ENCODE results near the gene TSHZ3. TPM values are rescaled to one million over a fixed set of nuclear protein-coding genes. Genes with fewer than 3 reads are reported as not detected.

Gene TSHZ3
- total RNA-seq, 1 experiment from 2014 or later, result 9.9 TPM

DNA sequence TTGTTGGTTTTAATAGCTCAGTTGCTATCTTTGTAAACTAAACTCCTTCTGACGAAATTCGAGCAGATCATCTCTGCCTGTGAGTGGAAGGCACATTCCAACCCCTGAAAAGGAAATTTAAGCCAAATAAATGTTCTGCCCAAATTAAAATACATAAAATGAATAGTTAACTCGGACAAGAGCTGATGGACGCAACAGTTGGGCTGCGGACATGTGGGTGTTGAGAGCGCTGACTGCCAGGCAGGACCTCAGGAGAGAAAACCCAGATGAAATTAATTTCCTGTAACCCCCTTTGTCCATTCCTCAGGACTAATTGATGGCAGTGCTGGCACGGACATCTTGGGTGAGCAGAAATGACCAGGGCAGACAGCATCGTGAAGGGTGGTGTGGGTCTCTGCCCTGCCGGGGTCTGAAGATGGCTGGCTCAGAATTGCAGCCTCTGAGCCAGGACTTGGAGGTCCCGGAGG lies 86.5 kb downstream of the TSHZ3 start:
- DNase-seq (ENCODE audit: low read depth), result no peak

DNA sequence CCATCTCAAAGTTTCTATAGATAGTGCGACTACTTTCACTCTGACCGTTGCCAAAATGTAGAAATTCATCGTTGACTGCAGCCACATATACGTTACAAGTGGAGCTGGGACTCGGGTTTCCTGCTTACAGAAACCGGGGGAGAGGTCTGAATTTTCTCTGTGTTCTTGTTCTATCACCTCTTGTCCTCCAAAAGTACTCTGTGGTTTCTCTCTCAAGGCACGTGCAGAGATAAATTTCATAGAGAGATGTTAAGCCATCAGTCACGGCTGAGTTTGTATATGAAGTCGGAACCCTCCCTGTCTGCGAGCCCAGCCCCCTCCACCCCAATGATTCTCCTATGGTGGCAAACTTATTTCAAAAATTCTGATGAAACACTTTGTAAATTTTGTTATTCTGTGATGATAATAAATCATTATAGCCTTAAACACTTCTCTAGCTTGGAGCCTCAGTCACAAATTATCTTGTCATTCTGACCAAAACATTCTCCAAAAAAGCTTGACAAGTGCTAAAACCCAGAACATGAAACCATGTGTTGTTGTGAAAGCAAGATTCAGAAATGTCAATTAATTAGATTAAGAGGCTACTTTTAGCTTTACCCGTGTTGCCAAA lies 87.5 kb downstream of the TSHZ3 start:
- no peak for DNase-seq (ENCODE audit: low read depth)

DNA sequence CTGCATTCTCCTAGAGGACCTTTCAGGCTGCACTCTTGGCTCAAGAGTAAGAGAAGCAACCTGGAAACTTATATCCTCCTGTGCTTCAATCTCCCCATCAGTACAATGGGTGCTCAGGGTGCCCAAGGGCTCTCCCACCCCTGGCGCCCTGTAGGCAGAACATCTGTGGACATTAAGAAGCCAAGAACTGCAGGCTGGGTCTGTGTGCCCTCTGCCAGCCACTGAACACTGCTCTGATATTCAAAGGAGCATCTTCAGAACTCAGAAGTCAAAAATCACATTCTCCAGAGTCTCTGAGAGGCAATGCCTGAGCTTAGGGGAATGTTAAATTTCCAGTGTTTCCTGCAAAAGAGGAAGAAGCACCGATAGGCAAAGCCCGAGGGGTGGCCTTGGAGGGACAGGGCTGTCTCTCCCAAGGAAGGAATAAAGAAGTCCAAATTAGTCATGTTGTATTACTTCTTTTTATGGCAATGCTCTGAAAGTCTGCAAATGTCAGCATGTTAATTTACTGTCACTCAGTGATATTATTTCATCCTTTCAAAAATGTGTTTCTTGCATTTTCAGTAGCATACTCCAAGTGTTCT lies 88.1 kb downstream of the TSHZ3 start:
- no peak for DNase-seq (ENCODE audit: low read depth)

DNA sequence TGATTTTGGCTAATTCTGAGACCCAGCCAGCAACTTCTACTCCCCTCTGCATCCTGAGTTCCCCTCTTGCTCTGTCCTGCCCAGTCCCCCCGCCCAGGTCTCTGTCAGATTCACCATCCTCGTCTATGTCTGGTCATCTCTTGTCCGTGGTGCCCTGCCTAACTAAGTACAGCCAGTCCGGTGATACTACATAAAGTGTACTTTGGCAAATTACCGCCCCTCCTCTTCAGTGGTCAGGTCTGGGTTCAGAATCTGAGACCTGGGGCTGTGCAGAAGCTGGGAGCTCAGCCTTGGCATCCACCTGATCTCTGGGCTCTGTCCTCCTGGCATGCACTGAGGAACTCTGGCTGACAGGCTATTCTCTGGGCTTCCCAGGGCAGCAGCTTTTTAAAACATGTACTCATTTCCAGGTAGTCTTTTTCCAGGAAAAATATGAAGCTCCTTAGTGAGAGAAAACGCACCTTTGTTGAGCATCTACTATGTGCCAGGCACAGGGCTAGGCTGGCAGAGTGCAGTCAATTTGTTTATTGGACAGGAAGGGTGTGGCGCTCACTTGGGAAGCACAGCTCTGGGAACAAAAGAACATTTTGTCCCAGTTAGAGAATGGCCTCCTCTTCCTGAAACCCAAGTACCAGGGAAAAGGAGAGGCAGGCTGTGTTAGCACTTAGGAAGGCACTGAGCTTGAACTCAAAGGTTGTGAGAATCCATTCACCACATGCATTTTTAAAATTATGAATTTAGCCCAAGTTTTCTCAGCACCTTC lies 88.9 kb downstream of the TSHZ3 start:
- DNase-seq (ENCODE audit: low read depth), result no peak

DNA sequence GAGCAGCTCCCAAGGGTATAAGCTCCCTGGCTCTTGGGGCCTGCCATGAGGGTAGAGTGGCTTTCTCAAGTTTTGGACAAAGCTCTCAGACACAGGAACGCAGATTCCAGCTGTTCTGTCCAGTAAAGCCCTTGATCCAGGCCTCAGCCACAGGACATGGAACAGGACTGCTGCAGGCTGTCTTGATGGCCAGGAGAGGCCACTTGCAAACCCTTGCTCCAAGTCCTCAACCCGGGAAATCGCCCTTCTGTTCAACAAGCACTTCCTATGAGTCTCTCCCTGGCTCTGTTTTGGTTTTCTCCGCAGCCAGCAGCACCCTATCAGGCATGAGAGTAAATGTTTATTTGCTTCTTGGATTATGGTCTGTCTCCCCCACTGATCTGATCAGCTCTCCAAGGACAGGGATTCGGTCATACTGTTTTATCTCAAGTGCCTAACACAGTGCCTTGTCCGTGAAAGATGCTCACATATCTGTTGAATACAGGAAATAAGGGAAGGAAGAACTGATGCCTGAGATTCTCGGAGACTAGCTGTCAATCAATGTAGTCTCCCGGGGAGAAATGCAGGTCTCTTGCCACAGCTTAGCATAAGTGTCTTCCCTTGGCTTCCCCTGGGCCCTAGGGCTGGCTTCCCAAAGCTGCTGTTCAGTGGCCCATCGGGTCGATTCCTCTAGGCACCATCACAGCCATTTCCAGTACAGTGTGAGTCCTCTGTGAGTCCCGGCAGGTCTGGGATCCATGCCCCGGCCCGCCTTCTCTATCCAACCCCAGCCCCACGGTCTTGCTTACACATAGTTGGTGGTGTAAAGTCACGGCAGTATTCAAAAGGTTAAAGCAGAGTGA lies 90.8 kb downstream of the TSHZ3 start:
- DNase-seq (ENCODE audit: low read depth), result no peak

DNA sequence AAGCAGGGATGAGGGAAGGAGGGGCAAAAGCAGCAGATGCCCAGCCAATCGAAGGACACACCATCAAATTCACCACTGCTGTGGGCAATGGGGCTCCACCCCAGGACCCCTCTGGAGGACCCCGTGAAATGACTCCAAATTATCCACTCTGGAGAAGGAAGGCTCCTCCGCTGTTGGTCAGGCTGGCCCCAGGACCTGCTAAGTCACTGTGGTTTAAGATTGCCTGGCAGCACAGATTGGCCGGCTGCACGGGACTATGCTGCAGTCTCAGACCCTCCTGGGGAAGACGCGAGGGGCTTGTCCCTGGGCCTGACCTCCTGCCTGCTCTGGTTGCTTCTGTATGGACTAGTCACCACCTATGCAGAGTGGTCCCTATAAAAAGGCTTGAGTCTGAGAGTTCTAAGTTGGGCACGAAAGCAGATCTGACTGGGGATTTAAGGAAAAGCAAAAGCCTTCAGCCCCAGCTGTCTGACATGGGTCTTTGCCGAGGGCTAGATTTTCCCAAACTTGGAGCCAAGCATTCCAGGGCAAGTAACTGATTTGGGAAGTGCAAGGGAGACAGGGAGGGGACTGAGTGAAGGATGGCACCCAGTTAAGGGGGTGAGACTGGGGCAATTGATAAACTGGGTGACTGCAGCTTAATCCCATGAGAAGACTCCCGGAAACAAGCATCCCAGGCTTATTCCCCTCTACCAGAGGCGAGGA lies 91.7 kb downstream of the TSHZ3 start:
- DNase-seq (ENCODE audit: low read depth), result no peak

DNA sequence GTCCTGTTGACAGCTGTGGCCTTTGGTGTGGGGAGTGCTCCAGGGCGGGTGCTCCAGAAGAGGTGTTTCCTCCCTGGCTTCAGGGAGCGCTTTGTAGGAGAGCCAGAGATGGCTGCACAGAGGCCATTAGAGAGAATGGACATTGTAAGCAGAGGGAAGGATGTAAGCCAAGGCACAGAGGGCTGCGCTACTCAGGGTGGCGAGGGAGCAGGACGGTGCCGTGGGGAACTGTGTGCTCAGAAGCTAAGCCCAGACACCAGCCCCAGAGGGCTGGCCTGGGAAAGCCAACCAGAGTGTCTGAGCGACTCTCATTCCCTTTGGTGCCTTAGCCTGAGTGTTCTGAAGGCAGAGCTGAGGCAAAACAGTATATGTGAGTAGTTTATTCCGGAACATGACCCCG lies 92.2 kb downstream of the TSHZ3 start:
- no peak for DNase-seq (ENCODE audit: low read depth)

DNA sequence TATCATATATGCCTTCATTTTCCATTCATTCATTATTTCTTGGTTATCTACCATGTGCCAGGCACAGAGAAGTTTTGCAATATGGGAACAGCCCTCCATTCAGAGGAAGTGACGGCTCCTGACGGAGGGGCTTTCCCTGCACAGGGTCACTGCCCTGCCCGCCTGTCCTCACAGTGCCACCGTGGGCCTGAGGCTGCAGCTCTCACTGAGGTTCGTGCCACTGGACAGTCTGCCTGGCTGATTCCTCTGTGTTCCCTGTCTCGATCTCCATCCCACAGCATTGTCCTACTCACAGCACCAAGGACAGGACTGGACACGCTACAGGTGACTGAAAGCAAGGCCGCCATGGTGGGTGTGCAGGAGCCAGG lies 92.7 kb downstream of the TSHZ3 start:
- no peak for DNase-seq (ENCODE audit: low read depth)

DNA sequence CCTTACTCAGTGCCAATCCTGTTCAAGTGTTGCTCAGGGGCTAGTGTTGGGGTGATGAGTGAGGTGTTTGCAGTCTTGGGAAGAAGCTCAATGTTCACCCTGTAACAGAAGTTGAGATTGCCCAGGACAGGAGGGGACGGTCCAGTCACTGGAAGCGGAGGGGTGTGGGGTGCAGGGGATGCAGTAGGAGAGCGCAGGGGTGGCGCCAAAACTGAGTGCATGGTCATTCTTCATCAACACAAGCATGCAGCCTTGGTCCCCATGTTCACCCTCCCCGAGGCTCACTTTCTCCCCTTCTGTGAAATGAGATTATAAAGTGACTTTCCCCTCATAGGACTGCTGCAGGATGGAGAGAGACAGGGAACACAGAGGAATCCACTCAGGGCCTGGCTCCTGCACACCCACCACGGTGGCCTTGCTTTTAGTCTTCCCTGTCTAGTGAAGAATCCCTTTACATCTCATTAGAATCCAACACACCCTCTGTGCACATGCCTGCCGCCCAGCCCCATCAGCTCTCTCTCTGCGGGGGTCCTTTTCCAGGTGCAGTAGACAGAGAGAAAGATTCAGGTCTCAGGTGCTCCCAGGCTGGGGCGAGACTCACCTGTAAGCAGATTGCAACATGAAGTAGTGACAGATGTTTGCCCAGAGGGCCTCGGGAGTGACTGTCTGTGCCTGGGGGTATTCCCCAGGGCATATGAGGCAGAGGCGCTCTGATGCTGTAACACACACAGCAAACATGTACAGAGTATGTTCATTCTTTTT lies 93.2 kb downstream of the TSHZ3 start:
- no peak for DNase-seq (ENCODE audit: low read depth)

DNA sequence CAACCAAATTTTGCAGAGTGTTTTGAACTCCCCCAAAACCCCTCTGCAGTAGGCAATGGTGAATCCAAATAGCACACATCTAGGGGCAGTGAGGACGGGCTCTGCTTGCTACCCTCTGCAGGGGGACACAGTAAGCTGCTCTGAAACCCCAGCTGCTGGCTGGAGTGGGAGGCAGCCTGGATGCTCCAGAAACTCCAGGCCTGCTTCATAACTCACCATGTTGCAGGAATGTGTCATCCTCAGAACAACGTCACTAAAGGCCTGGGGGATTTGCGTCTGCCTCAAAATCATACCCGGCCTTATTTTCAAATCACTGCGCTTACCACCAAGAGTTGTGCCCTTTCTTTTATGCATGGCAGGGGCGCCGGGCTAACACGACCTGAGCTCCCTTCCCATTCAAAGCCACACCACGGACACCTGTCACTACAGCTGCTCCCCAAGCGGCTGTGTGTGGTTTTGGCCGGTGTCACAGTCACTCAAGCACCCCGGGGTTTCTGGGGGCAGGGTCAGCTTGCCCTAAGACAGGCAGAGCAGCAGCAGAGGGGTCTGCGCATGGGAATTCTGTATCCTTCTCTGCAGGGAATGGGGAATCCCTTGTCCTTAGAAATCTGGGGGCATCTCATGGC lies 93.9 kb downstream of the TSHZ3 start:
- peak; percentile 62 for DNase-seq (ENCODE audit: low read depth)

DNA sequence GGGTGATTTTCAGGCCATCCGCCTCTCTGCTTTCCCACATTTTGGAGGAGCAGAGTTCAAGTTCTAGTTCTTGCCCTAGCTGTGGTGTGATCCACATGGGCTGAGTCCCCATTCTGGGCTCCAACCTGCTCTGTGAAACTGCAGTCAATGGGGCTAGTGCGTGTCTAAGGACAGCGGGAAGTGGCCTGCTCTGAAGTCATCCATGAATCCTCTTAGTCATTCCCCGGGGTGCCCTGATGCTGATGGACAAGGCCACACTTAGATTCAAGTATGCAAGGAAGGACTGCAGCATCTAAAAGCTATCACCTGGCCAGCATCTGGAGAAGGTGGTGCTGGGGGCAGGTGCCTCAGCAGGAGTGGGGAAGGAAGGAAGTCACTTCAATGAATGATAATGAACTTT lies 94.6 kb downstream of the TSHZ3 start:
- DNase-seq (ENCODE audit: low read depth), result peak; percentile 58

DNA sequence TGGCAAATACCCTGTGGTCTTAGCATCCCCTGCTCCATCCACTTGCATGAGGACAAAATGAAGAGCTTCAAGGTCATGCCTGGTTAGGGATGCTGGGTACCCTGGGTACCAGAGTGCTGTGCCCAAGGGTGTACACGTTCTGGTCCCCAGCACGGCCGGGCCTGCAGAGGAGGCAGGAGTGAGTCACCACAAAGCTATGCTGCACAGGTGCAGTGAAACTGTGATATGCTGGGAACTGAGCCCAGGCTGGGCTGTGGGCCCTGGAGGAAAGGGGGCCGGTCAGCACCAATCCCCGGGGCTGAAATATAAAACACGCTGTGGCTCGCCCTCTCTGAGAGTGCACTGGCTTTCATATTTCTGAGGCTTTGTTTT lies 95.1 kb downstream of the TSHZ3 start:
- peak; percentile 80 for DNase-seq (ENCODE audit: low read depth)

DNA sequence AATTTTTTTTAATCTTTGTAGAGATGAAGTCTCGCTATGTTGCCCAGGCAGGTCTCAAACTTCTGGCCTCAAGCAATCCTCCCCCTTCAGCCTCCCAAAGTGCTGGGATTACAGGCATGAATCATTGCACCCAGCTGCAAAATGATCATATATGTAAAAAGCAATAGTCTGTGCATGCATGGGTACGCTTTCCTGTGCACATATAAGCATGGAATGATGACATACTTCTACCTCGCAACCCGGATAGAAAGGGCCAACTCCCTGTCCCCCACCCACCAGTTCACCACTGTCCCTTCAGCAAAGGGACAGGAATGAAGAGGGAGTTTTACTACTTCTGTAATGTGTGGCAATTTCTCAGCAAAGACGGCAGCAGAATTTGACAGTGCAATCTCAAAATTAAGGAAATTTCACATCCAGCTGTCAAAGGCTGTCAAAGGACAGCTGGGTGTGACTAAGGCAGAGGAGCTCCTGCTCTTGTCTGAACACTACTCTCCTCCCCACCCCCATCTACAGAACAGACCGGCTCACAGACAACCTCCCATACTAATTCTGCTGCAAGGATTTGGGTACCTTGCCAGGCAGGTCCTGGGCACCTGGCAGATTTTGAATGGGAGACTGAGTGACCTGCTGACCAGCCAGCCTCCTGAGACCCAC lies 95.6 kb downstream of the TSHZ3 start:
- DNase-seq (ENCODE audit: low read depth), result no peak

DNA sequence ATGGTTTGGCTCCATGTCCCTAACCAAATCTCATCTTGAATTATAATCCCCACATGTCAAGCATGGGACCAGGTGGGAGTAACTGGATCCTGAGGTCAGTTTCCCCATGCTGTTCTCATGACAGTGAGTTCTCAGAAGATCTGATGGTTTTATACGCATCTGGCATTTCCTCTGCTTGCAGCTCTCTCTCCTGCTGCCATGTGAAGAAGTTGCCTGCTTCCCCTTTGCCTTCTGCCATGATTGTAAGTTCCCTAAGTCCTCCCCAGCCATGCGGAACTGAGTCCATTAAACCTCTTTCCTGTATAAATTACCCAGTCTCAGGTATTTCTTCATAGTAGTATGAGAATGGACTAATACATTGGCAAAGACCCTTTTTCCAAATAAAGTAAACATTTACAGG lies 96.8 kb downstream of the TSHZ3 start:
- no peak for DNase-seq (ENCODE audit: low read depth)

DNA sequence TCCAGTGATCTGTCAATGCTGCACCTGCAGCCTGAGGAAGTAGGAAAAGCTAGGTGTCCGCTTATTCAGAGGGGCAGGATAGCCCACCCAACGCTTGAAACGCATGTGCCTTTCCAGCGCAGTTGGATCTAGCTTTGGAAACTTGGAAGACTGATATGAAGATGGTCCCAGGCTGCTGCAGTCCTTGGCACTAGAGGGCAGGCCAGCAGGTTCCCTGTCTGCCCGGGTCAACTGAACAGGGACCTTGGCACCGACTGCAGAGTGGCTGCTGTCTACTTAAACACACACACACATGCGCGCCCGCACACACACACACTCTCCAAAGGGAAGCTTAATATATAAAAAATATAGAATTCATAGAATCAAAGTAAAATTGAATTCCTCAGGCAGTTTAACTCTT lies 100.0 kb downstream of the TSHZ3 start:
- peak; percentile 46 for DNase-seq (ENCODE audit: low read depth)

DNA sequence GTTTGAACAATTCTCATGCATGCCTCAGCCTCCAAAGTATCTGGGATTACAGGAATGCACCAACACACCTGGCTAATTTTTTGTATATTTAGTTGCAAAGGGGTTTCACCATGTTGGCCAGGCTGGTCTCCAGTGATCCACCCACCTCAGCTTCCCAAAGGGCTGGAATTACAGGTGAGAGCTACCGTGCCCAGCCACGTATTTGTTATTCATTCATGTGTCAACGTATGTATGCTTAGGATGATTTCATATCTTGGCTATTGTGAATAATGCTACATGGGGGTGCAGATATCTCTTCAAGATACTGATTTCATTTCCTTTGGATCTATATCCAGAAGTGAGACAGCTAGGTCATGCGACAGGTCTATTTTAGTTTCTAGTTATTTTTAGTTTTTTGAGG lies 113.4 kb downstream of the TSHZ3 start:
- no peak for DNase-seq (ENCODE audit: low read depth)

DNA sequence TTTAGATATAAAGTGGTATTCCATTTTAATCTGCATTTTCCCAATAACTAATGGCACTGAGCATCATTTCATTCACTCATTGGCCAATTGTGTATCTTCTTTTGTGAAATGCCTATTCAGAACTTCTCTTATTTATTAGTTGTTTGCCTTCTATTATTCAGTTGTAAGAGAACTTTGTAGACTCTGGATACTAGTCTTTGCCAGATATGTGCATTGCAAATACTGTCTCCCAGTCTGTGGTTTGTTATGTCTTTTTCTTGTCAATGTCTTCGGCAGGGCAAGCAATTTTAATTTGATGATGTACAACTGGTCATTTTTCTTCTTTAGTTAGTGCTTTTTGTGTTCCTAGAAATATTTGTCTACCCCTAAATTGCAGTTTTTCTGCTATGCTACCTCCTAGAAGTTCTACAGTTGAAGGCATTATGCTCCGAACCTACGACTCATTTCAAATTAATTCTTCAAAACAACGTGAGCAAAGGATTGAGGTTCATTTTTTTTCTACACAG lies 115.9 kb downstream of the TSHZ3 start:
- no peak for DNase-seq (ENCODE audit: low read depth)

DNA sequence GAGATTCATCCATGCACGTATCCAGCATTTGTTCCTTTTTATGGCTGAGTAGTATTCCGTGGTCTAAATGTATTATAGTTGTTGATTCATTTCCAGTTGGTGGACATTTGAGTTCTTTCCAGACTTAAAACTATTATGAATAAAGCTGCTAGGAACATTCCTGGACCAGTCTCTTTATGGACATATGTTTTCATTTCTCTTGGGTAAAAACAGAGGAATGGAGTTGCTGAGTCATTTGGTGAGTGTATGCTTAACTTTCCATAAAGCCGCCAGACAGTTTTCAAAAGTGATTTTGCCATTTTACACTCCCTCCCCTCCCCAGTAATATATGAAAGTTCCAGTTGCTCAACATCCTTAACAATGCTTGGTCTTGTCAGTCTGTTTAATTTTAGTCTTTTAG lies 116.4 kb downstream of the TSHZ3 start:
- DNase-seq (ENCODE audit: low read depth), result peak; percentile 86

DNA sequence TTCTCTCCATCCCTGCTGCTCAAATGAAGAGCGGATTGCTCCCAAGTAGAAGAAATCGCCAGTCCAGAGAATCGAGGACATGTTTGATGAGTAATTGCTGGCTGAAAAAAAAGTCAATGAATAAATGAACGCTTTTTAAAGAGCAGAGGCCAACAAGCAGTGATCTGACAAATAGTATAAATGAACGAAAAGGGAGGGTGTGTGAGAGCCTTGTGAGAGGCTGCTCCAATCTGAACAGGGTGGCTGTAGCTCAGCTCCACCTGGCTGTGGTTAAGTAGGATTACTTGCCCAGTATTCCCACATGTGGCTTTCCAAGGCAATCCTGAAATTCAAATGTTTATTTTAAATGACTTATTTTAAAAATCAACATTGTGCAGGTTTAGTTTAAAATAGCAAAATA lies 117.1 kb downstream of the TSHZ3 start:
- peak; percentile 66 for DNase-seq (ENCODE audit: low read depth)

DNA sequence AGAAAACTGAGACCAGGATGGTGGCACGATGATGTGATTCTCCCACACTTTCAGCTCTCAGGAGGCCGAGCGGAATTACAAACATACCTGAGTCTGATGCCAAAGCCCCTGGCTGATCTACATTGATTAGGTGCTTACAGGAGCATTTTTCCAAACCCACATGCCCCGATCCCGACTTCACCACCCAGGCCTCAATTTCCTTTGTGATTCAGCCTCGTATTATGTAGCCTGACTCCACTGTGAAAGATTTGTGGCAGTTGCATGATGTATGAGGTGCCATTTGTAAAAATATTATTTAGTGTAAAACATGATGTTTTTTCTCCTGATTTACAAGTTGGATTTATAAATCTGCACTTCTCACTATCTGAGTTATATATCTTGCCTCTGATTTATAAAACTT lies 118.0 kb downstream of the TSHZ3 start:
- DNase-seq (ENCODE audit: low read depth), result no peak
